Fibroblast of lung (primary cell): ENCODE results near the gene HTT-AS. TPM values are rescaled to one million over a fixed set of nuclear protein-coding genes. Genes with fewer than 3 reads are reported as not detected.
A peak's percentile ranks its signal among the peaks of the same experiment; 100 is the strongest.

ENCODE experiments used
- DNase-seq, 2 donors: peaks; one replicate each; pipeline versions ENCODE4 v3.0.0 to v3.0.0-alpha.2; 2010; ENCODE audit warnings: low read depth in 2 of 2
- H2AFZ ChIP-seq: 2 replicates; pipeline ENCODE4 v1.5.1; 2012; ENCODE audit warnings: low read length, control low read depth, inconsistent platforms
- H3K27ac ChIP-seq: 2 replicates; pipeline ENCODE4 v1.5.1; 2011; ENCODE audit warnings: low read length, control low read depth; ENCODE audit not compliant: insufficient read depth
- H3K27me3 ChIP-seq: 2 replicates; pipeline ENCODE4 v1.5.1; 2011; ENCODE audit warnings: mild to moderate bottlenecking, low read length; ENCODE audit not compliant: control insufficient read depth, insufficient read depth
- H3K36me3 ChIP-seq: 2 replicates; pipeline ENCODE4 v1.5.1; 2011; ENCODE audit warnings: low read length; ENCODE audit not compliant: control insufficient read depth, insufficient read depth
- H3K4me1 ChIP-seq: 2 replicates; pipeline ENCODE4 v1.5.1; 2011; ENCODE audit warnings: low read length; ENCODE audit not compliant: control insufficient read depth, insufficient read depth; ENCODE audit errors: extremely low read depth
- H3K4me2 ChIP-seq: 2 replicates; pipeline ENCODE4 v1.5.1; 2011; ENCODE audit warnings: low read length, control low read depth; ENCODE audit not compliant: insufficient read depth; ENCODE audit errors: extremely low read depth
- H3K4me3 ChIP-seq, 4 experiments: fragments of 200-600 bp in 1 of 4; sonication (generic) in 1 of 4; replicated peaks in 1 of 4; 2 replicates each; pipeline ENCODE4 v1.5.1; 2011 to 2016; ENCODE audit warnings: low read length in 4 of 4, low read depth in 3 of 4, mild to moderate bottlenecking in 3 of 4, control low read depth in 2 of 4, inconsistent platforms in 1 of 4, mixed read lengths in 1 of 4; ENCODE audit not compliant: insufficient read depth in 1 of 4; ENCODE audit errors: control extremely low read depth in 1 of 4
- H3K79me2 ChIP-seq: 2 replicates; pipeline ENCODE4 v1.5.1; 2012; ENCODE audit warnings: mild to moderate bottlenecking, low read length, inconsistent platforms; ENCODE audit not compliant: control insufficient read depth, insufficient read depth
- H3K9ac ChIP-seq: 2 replicates; pipeline ENCODE4 v1.5.1; 2011; ENCODE audit warnings: mild to moderate bottlenecking, low read length, control low read depth; ENCODE audit not compliant: insufficient read depth
- H3K9me3 ChIP-seq: 2 replicates; pipeline ENCODE4 v1.5.1; 2012; ENCODE audit warnings: low read depth, low read length; ENCODE audit not compliant: control insufficient read depth, insufficient read depth
- H4K20me1 ChIP-seq: 2 replicates; pipeline ENCODE4 v1.5.1; 2011; ENCODE audit warnings: low read length; ENCODE audit not compliant: control insufficient read depth, insufficient read depth; ENCODE audit errors: extremely low read depth
- CTCF ChIP-seq, 2 donors: IDR thresholded peaks in 1 of 2; conservative IDR thresholded peaks in 1 of 2; 1 replicate in 1 of 2; 2 replicates in 1 of 2; pipeline ENCODE4 v1.5.1; 2011 to 2012; ENCODE audit warnings: low read length in 2 of 2, control low read depth in 1 of 2, inconsistent platforms in 1 of 2, low read depth in 1 of 2, mild to moderate bottlenecking in 1 of 2
- EZH2 ChIP-seq: IDR thresholded peaks from 2 replicates; pipeline ENCODE4 v1.5.1; 2012; ENCODE audit warnings: low read length, control low read depth, mild to moderate bottlenecking; ENCODE audit errors: missing control alignments
- polyA plus RNA-seq, 2 donors: library from polyadenylated mRNA; depleted of rRNA in 1 of 2; stranded (reverse) in 1 of 2; unstranded in 1 of 2; fragments of >200 nt; gene quantifications; 2 replicates each; pipeline ENCODE4 v1.2.1, GENCODE V29; 2011 to 2012; ENCODE audit warnings: missing spikeins in 1 of 2
- total RNA-seq: library from RNA; depleted of rRNA; stranded (reverse); fragments of >200 nt; gene quantifications from 2 replicates; pipeline ENCODE4 v1.2.1, GENCODE V29; 2014

Gene HTT-AS
- total and polyA plus RNA-seq, 2 donors (not counting 1 experiment from before 2014, with no cell fraction given), result not detected

- no peak overlapping the region for H3K27ac ChIP-seq
- peak; percentile 38 to 58 for DNase-seq
- H3K9ac ChIP-seq, result no peak overlapping the region
- no peaks in the 10 kb centered on the region for H3K79me2 ChIP-seq
- H3K4me2 ChIP-seq, result no peak overlapping the region
- no peaks in the 10 kb centered on the region for H3K27me3 ChIP-seq
- H3K9me3 ChIP-seq, result no peaks in the 10 kb centered on the region
- H3K4me1 ChIP-seq, result peaks cover 12% of the 10 kb centered on the region
- no peak overlapping the region for H2AFZ ChIP-seq
- no peak overlapping the region for H3K4me3 ChIP-seq
- H3K36me3 ChIP-seq, result peaks cover 12% of the 10 kb centered on the region
- TF ChIP-seq CTCF (conservative IDR thresholded peaks at IDR 0.05 in 1 of 2, IDR thresholded peaks at IDR 0.05 in 1 of 2; ENCODE audit: low read depth in 1 of 2, low read length in 2 of 2), result no peak
- no peak for TF ChIP-seq EZH2
- no peaks in the 10 kb centered on the region for H4K20me1 ChIP-seq
Observed at GRCh38 chr4:3111461-3111860, 37.1 kb upstream of the HTT-AS start.

- Histone ChIP-seq H3K9ac (no peak overlapping the region), H3K4me2 (no peak overlapping the region), H3K9me3 (no peaks in the 10 kb centered on the region), H3K27ac (peak overlapping the region; percentile 62), H3K36me3 (peaks cover 3% of the 10 kb centered on the region), H3K4me1 (peaks cover 12% of the 10 kb centered on the region), H4K20me1 (no peaks in the 10 kb centered on the region), H3K27me3 (no peaks in the 10 kb centered on the region), H3K79me2 (no peaks in the 10 kb centered on the region), H2AFZ (no peak overlapping the region), H3K4me3 (no peak overlapping the region)
- TF ChIP-seq CTCF (conservative IDR thresholded peaks at IDR 0.05 in 1 of 2, IDR thresholded peaks at IDR 0.05 in 1 of 2; ENCODE audit: low read depth in 1 of 2, low read length in 2 of 2) (no peak), EZH2 (no peak)
- DNase-seq, result no peak
Observed at GRCh38 chr4:3108211-3108610, 33.9 kb upstream of the HTT-AS start.

- Histone ChIP-seq H3K4me2 (no peak overlapping the region), H3K27me3 (no peaks in the 10 kb centered on the region), H3K4me3 (no peak overlapping the region), H3K36me3 (peaks cover 3% of the 10 kb centered on the region), H3K79me2 (no peaks in the 10 kb centered on the region), H2AFZ (no peak overlapping the region), H3K9ac (no peak overlapping the region), H4K20me1 (no peaks in the 10 kb centered on the region), H3K27ac (peak overlapping the region; percentile 62), H3K4me1 (peaks cover 12% of the 10 kb centered on the region), H3K9me3 (no peaks in the 10 kb centered on the region)
- no peak for DNase-seq
- TF ChIP-seq EZH2, result no peak
- TF ChIP-seq CTCF (conservative IDR thresholded peaks at IDR 0.05 in 1 of 2, IDR thresholded peaks at IDR 0.05 in 1 of 2; ENCODE audit: low read depth in 1 of 2, low read length in 2 of 2), result no peak
Observed at GRCh38 chr4:3107691-3108121, 33.4 kb upstream of the HTT-AS start.
